ENCODE data around the gene EHD4.

EHD4 gene

DNA sequence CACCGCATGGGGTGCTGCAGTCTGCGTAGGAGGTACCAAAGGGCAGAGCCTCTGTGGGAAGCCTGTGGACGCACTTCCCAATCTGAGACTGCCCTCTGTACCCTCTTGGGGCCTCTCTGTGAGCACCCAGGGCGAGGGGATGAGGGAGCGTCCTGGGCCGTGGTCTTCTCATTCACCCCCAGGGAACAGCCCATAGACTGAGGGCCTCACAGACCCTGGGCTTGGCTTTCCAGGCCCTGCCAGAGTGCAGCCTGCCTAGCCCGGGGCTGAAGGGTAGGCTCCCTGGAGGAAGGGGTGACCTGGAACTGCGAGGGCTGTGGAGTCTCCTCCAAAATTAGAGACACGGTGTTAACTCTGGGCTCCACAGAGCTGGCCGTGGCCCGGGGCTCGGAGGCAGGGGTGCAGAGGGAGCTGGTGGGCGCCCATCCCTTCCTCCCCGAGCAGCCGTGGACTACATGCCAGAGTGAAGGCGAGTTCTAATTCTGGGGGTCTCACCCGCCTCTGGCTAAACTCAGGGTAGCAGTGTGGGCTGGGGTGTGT is 78.0 kb downstream of the EHD4 start:
- H4K20me1 ChIP-seq (ENCODE audit: insufficient read depth) = no peaks in the 10 kb centered on the region
- no peaks in the 10 kb centered on the region for H3K79me2 ChIP-seq (ENCODE audit: insufficient read depth, low read depth)
- no peak overlapping the region for H3K4me2 ChIP-seq
- H2AFZ ChIP-seq (ENCODE audit: low read depth) = no peak overlapping the region
- no peak overlapping the region for H3K27ac ChIP-seq
- H3K36me3 ChIP-seq (ENCODE audit: insufficient read depth) = no peaks in the 10 kb centered on the region
- H3K9ac ChIP-seq = no peak overlapping the region
- TF ChIP-seq CTCF (conservative IDR thresholded peaks at IDR 0.05; ENCODE audit: low read depth, low read length) = no peak
- no peak overlapping the region for H3K4me3 ChIP-seq (IDR thresholded peaks at IDR 0.05; ENCODE audit: insufficient read depth, low read depth, low read length)
- H3K4me1 ChIP-seq (ENCODE audit: low read depth, poor library complexity, severe bottlenecking) = no peaks in the 10 kb centered on the region
- no peaks in the 10 kb centered on the region for H3K27me3 ChIP-seq (ENCODE audit: insufficient read depth, low read depth)

GRCh38 chr15:41893422-41894250 is 78.7 kb downstream of the EHD4 start, which contains the start of gene SPTBN5:
Gene SPTBN5, minus strand, starts transcription at chr15:41894053. Its CDS starts 556 bp downstream, at chr15:41893497.
- Histone ChIP-seq H3K79me2 (ENCODE audit: insufficient read depth, low read depth) (no peaks in the 10 kb centered on the region), H3K36me3 (ENCODE audit: insufficient read depth) (no peaks in the 10 kb centered on the region), H3K27me3 (ENCODE audit: insufficient read depth, low read depth) (no peaks in the 10 kb centered on the region), H3K27ac (no peak within 1 kb of the TSS), H4K20me1 (ENCODE audit: insufficient read depth) (no peaks in the 10 kb centered on the region), H2AFZ (ENCODE audit: low read depth) (no peak within 1 kb of the TSS), H3K9ac (no peak within 1 kb of the TSS), H3K4me2 (no peak within 1 kb of the TSS), H3K4me1 (ENCODE audit: low read depth, poor library complexity, severe bottlenecking) (peaks cover 1% of the 10 kb centered on the region), H3K4me3 (IDR thresholded peaks at IDR 0.05; ENCODE audit: insufficient read depth, low read depth, low read length) (no peak within 1 kb of the TSS)
- TF ChIP-seq CTCF (conservative IDR thresholded peaks at IDR 0.05; ENCODE audit: low read depth, low read length) = no peak

GRCh38 chr15:41892621-41893421 is 79.5 kb downstream of the EHD4 start:
- Histone ChIP-seq H3K9ac (no peak overlapping the region), H3K36me3 (ENCODE audit: insufficient read depth) (no peaks in the 10 kb centered on the region), H3K4me1 (ENCODE audit: low read depth, poor library complexity, severe bottlenecking) (peaks cover 3% of the 10 kb centered on the region), H3K27me3 (ENCODE audit: insufficient read depth, low read depth) (no peaks in the 10 kb centered on the region), H3K79me2 (ENCODE audit: insufficient read depth, low read depth) (no peaks in the 10 kb centered on the region), H3K4me3 (IDR thresholded peaks at IDR 0.05; ENCODE audit: insufficient read depth, low read depth, low read length) (no peak overlapping the region), H4K20me1 (ENCODE audit: insufficient read depth) (no peaks in the 10 kb centered on the region), H3K4me2 (no peak overlapping the region), H3K27ac (no peak overlapping the region), H2AFZ (ENCODE audit: low read depth) (no peak overlapping the region)
- TF ChIP-seq CTCF (conservative IDR thresholded peaks at IDR 0.05; ENCODE audit: low read depth, low read length) = no peak

DNA sequence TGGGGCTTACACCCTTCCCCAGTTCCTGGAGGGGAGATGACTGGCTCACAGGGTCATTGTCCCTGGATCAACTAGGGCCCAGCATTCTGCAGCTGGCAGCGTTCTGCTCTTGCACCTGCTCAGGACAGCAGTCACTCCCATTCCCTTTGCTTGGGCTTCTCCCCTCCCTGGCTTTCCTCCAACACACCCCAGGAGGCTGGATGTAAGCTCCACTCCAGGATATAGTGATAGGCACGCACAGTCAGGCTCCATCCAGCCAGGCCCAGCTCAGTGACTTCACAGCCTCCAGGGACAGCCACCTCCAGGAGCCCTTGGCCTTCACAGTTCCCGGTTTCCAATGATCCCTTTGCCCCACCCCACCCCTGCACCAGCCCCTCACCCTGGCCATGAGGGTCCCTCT is 80.4 kb downstream of the EHD4 start:
- H3K27me3 ChIP-seq (ENCODE audit: insufficient read depth, low read depth) = no peaks in the 10 kb centered on the region
- H3K4me3 ChIP-seq (IDR thresholded peaks at IDR 0.05; ENCODE audit: insufficient read depth, low read depth, low read length) = no peak overlapping the region
- TF ChIP-seq CTCF (conservative IDR thresholded peaks at IDR 0.05; ENCODE audit: low read depth, low read length) = no peak
- H3K4me1 ChIP-seq (ENCODE audit: low read depth, poor library complexity, severe bottlenecking) = peaks cover 3% of the 10 kb centered on the region
- H3K9ac ChIP-seq = no peak overlapping the region
- H3K27ac ChIP-seq = no peak overlapping the region
- H3K4me2 ChIP-seq = no peak overlapping the region
- H3K79me2 ChIP-seq (ENCODE audit: insufficient read depth, low read depth) = no peaks in the 10 kb centered on the region
- no peaks in the 10 kb centered on the region for H3K36me3 ChIP-seq (ENCODE audit: insufficient read depth)
- no peak overlapping the region for H2AFZ ChIP-seq (ENCODE audit: low read depth)
- no peaks in the 10 kb centered on the region for H4K20me1 ChIP-seq (ENCODE audit: insufficient read depth)

All from KMS-11 (cell line).